Keratinocyte (primary cell): ENCODE measurements around the gene KLF5. TPM values are rescaled to one million over a fixed set of nuclear protein-coding genes. Genes with fewer than 3 reads are reported as not detected.
"Not testable (repeated sequence)": the region's sequence is repeated elsewhere in the genome, so short reads cannot be mapped to it uniquely, and the experiment has no call there.

Source experiments
- DNase-seq: peaks from one replicate; pipeline ENCODE4 v3.0.0-alpha.2; 2011; ENCODE audit warnings: low read depth, missing footprints, low spot score
- FAIRE-seq: peaks from 2 replicates; lab custom pipeline; 2011; peaks lifted over from hg19 to GRCh38; lab: Jason Lieb, UNC
- H2AFZ ChIP-seq: 2 replicates; pipeline ENCODE4 v1.6.0; 2012; ENCODE audit warnings: low read length, control low read depth, inconsistent platforms; ENCODE audit not compliant: control insufficient read depth
- H3K27ac ChIP-seq: 2 replicates; pipeline ENCODE4 v1.5.1; 2011; ENCODE audit warnings: low read length; ENCODE audit not compliant: control insufficient read depth, insufficient read depth
- H3K27me3 ChIP-seq: 3 replicates; pipeline ENCODE4 v1.6.0; 2011; ENCODE audit warnings: low read length; ENCODE audit not compliant: control insufficient read depth, insufficient read depth; ENCODE audit errors: extremely low read depth
- H3K36me3 ChIP-seq, 2 experiments: 2 replicates in 1 of 2; 3 replicates in 1 of 2; pipeline ENCODE4 v1.5.1; 2011; ENCODE audit warnings: low read length in 2 of 2, mild to moderate bottlenecking in 1 of 2; ENCODE audit not compliant: control insufficient read depth in 2 of 2, insufficient read depth in 2 of 2; ENCODE audit errors: extremely low read depth in 1 of 2
- H3K4me1 ChIP-seq: 3 replicates; pipeline ENCODE4 v1.5.1; 2011; ENCODE audit warnings: low read length; ENCODE audit not compliant: control insufficient read depth, insufficient read depth; ENCODE audit errors: extremely low read depth
- H3K4me2 ChIP-seq: 3 replicates; pipeline ENCODE4 v1.6.0; 2011; ENCODE audit warnings: low read depth, low read length; ENCODE audit not compliant: control insufficient read depth, insufficient read depth; ENCODE audit errors: extremely low read depth
- H3K4me3 ChIP-seq, 3 experiments: fragments of 200-600 bp in 1 of 3; sonication (generic) in 1 of 3; 2 replicates in 2 of 3; 3 replicates in 1 of 3; pipeline ENCODE4 v1.5.1; 2011 to 2016; ENCODE audit warnings: low read length in 3 of 3, mild to moderate bottlenecking in 3 of 3, control low read depth in 2 of 3, inconsistent platforms in 1 of 3, low read depth in 1 of 3, mixed read lengths in 1 of 3, mixed run types in 1 of 3, moderate library complexity in 1 of 3; ENCODE audit not compliant: control insufficient read depth in 2 of 3, insufficient read depth in 2 of 3; ENCODE audit errors: extremely low read depth in 1 of 3
- H3K79me2 ChIP-seq: 2 replicates; pipeline ENCODE4 v1.6.0; 2012; ENCODE audit warnings: low read length; ENCODE audit not compliant: control insufficient read depth, insufficient read depth
- H3K9ac ChIP-seq: 3 replicates; pipeline ENCODE4 v1.6.0; 2011; ENCODE audit warnings: low read length; ENCODE audit not compliant: control insufficient read depth, insufficient read depth; ENCODE audit errors: extremely low read depth
- H3K9me1 ChIP-seq: 3 replicates; pipeline ENCODE4 v1.6.0; 2011; ENCODE audit warnings: low read length; ENCODE audit not compliant: control insufficient read depth, insufficient read depth; ENCODE audit errors: extremely low read depth
- H3K9me3 ChIP-seq: 2 replicates; pipeline ENCODE4 v1.5.1; 2012; ENCODE audit warnings: low read depth, low read length; ENCODE audit not compliant: control insufficient read depth
- H4K20me1 ChIP-seq: 3 replicates; pipeline ENCODE4 v1.6.0; 2011; ENCODE audit warnings: low read length; ENCODE audit not compliant: control insufficient read depth, insufficient read depth; ENCODE audit errors: extremely low read depth
- EZH2 ChIP-seq: IDR thresholded peaks from one replicate; pipeline ENCODE4 v1.6.1; 2012; ENCODE audit warnings: inconsistent platforms, mild to moderate bottlenecking, low read length, moderate library complexity
- dilution Hi-C: fragments of 300-500 bp; cut with MboI; formaldehyde crosslinking; loops from one replicate; pipeline ENCODE4 v1.7.0; 2020; ENCODE audit warnings: low sequenced_read_pairs; ENCODE audit not compliant: extremely low pct_ligation_motif_present
- polyA plus RNA-seq, 5 experiments: library from polyadenylated mRNA; depleted of rRNA in 3 of 5; stranded (reverse) in 3 of 5; stranded (forward) in 1 of 5; unstranded in 1 of 5; fragments of >200 nt; gene quantifications; 1 replicate in 1 of 5; 2 replicates in 3 of 5; 3 replicates in 1 of 5; pipeline versions ENCODE4 v1.2.1 to v1.2.3, GENCODE V29; 2011 to 2012; ENCODE audit warnings: missing spikeins in 2 of 5, low read depth in 1 of 5, low replicate concordance in 1 of 5
- TF ChIP-seq, protein P1 (sequence below), 3 experiments: IDR thresholded peaks in 1 of 3; conservative IDR thresholded peaks in 1 of 3; optimal IDR thresholded peaks in 1 of 3; 2 replicates in 2 of 3; 3 replicates in 1 of 3; pipeline versions ENCODE3 to v1.5.1; 2011; ENCODE audit warnings: low read length in 3 of 3, mild to moderate bottlenecking in 3 of 3, moderate library complexity in 2 of 3, control low read depth in 1 of 3, inconsistent platforms in 1 of 3; ENCODE audit not compliant: insufficient read depth in 2 of 3; ENCODE audit errors: extremely low read depth in 1 of 3

Gene KLF5
- polyA plus RNA-seq, 1 donor (not counting 4 experiments of a cell fraction or from before 2014, with no cell fraction given) = 162 TPM

DNA sequence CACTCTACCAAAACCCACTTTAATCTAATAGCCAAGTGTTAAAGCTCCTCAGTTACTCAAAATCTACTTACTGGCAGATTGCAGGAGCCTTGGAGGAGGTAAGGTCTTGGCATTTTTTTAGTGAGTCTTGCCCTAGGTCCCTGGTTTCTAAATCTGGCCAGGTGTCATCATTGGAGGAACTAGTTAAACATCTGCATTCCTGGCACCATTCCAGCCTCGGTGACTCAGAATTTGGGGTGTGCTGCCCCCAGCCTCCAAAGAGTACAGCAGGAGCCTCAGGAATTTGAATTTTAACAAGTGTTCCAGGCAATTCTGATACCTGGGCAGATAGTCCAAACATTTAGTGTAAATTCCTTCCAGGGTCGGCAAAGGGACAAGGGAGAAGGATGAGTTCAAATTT, 37.4 kb downstream of the KLF5 start:
- H3K79me2 ChIP-seq = no peaks in the 10 kb centered on the region
- H3K4me1 ChIP-seq = peaks cover 9% of the 10 kb centered on the region
- no peaks in the 10 kb centered on the region for H3K36me3 ChIP-seq
- H3K9ac ChIP-seq = no peak overlapping the region
- no peak overlapping the region for H3K27ac ChIP-seq
- DNase-seq (peak; percentile 89), FAIRE-seq (peak; percentile 17)
- dilution Hi-C loops = no loop called here
- no peak for TF ChIP-seq EZH2
- TF ChIP-seq, protein P1, sequence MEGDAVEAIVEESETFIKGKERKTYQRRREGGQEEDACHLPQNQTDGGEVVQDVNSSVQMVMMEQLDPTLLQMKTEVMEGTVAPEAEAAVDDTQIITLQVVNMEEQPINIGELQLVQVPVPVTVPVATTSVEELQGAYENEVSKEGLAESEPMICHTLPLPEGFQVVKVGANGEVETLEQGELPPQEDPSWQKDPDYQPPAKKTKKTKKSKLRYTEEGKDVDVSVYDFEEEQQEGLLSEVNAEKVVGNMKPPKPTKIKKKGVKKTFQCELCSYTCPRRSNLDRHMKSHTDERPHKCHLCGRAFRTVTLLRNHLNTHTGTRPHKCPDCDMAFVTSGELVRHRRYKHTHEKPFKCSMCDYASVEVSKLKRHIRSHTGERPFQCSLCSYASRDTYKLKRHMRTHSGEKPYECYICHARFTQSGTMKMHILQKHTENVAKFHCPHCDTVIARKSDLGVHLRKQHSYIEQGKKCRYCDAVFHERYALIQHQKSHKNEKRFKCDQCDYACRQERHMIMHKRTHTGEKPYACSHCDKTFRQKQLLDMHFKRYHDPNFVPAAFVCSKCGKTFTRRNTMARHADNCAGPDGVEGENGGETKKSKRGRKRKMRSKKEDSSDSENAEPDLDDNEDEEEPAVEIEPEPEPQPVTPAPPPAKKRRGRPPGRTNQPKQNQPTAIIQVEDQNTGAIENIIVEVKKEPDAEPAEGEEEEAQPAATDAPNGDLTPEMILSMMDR (optimal IDR thresholded peaks at IDR 0.05 in 1 of 3, IDR thresholded peaks at IDR 0.05 in 1 of 3, conservative IDR thresholded peaks at IDR 0.05 in 1 of 3; ENCODE audit: extremely low read depth in 1 of 3, insufficient read depth in 2 of 3, low read length in 3 of 3) = no peak
- H3K4me2 ChIP-seq = peak overlapping the region; percentile 41
- no peaks in the 10 kb centered on the region for H4K20me1 ChIP-seq
- H3K9me1 ChIP-seq = no peaks in the 10 kb centered on the region
- no peak overlapping the region for H3K4me3 ChIP-seq
- no peaks in the 10 kb centered on the region for H3K9me3 ChIP-seq
- no peak overlapping the region for H2AFZ ChIP-seq
- H3K27me3 ChIP-seq = no peaks in the 10 kb centered on the region

DNA sequence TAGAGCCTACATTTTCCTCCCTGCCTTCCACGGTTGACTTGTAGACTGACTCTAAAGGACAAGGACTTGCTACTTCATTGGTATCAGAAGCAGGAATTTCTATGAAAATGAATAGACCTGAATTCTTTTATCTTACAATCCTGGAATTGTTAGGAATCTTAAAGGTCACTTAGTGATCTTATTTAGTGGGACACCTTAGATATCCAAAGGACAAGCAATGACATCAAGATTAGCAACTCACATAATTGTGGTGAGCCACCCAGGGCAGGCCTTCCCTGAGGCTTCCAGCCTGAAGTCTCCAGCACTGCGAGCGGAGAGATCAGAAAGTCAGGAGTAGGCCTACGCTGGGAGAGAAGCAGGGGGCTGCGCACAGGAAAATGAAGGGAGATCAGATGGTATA, 37.8 kb downstream of the KLF5 start:
- Histone ChIP-seq H3K4me3 (no peak overlapping the region), H3K9ac (no peak overlapping the region), H3K27ac (peak overlapping the region; percentile 19), H3K4me2 (peak overlapping the region; percentile 41), H2AFZ (no peak overlapping the region), H3K4me1 (peaks cover 9% of the 10 kb centered on the region), H3K36me3 (no peaks in the 10 kb centered on the region), H4K20me1 (no peaks in the 10 kb centered on the region), H3K9me1 (no peaks in the 10 kb centered on the region), H3K9me3 (no peaks in the 10 kb centered on the region), H3K79me2 (no peaks in the 10 kb centered on the region), H3K27me3 (no peaks in the 10 kb centered on the region)
- dilution Hi-C loops = no loop called here
- FAIRE-seq = peak; percentile 9
- TF ChIP-seq, protein P1 (optimal IDR thresholded peaks at IDR 0.05 in 1 of 3, IDR thresholded peaks at IDR 0.05 in 1 of 3, conservative IDR thresholded peaks at IDR 0.05 in 1 of 3; ENCODE audit: extremely low read depth in 1 of 3, insufficient read depth in 2 of 3, low read length in 3 of 3) = no peak
- no peak for TF ChIP-seq EZH2
- DNase-seq = no peak

DNA sequence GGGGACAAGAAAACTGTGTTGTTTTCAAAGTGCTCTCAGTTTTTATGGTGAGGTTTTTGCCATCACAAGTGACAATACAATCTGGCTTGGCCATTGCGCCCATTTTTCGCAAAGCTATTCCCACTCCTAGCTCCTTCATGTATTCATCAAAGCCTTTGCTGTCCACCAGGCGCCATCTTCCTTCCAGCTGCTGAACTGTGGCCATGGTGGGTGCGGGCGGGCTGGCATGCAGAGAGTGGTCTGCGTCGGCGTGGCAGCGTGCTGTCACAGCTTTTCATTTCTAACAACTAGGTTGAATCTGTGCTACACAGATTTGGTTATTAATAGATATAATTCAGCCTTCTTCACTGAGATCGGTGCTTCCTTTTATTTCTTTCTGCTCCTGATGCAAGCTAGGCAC, 42.0 kb downstream of the KLF5 start:
- H3K4me3 ChIP-seq, DNase-seq, H3K36me3 ChIP-seq, H3K27ac ChIP-seq, H3K27me3 ChIP-seq, FAIRE-seq, H2AFZ ChIP-seq, H4K20me1 ChIP-seq, H3K9ac ChIP-seq, H3K9me1 ChIP-seq, dilution Hi-C loops, H3K4me2 ChIP-seq, H3K79me2 ChIP-seq, H3K9me3 ChIP-seq, H3K4me1 ChIP-seq: not testable (repeated sequence)
